ENCODE data around the gene PNPLA6. TPM values are rescaled to one million over a fixed set of nuclear protein-coding genes. Genes with fewer than 3 reads are reported as not detected.
A peak's percentile ranks its signal among the peaks of the same experiment; 100 is the strongest.
"Not testable (repeated sequence)": the region's sequence is repeated elsewhere in the genome, so short reads cannot be mapped to it uniquely, and the experiment has no call there.

Gene PNPLA6
- total RNA-seq, 1 experiment from 2014 or later, result 217 TPM

- H3K27ac ChIP-seq (ENCODE audit: low read length), result no peak overlapping the region
- H2AFZ ChIP-seq (ENCODE audit: low read length), result peak overlapping the region; percentile 99
- no peaks in the 10 kb centered on the region for H3K9me3 ChIP-seq (ENCODE audit: low read length)
- TF ChIP-seq EZH2phosphoT487 (IDR thresholded peaks at IDR 0.05; ENCODE audit: borderline replicate concordance, low read length), result no peak
- TF ChIP-seq CTCF (conservative IDR thresholded peaks at IDR 0.05; ENCODE audit: low read depth, low read length), result no peak
- TF ChIP-seq EZH2 (IDR thresholded peaks at IDR 0.05; ENCODE audit: low read length, unreplicated experiment), result no peak
- H3K27me3 ChIP-seq (ENCODE audit: low read length), result no peaks in the 10 kb centered on the region
- intact Hi-C loops (cut with micrococcal nuclease), result loop anchor here (2.0 to 10.0 kb wide), 3 partner anchors 47 to 1851 kb away; partner anchors contain the start of genes HSD11B1L, MICOS13 and PEX11G
- peak overlapping the region; percentile 96 for H3K4me2 ChIP-seq (ENCODE audit: low read length)
- H3K36me3 ChIP-seq (ENCODE audit: low read depth, low read length), result peaks cover 16% of the 10 kb centered on the region
- POLR2A ChIA-PET (ENCODE audit: unreplicated experiment), result no interaction called here
- peaks cover 9% of the 10 kb centered on the region for H3K79me2 ChIP-seq (ENCODE audit: low read length)
- BruUV-seq (replicated peaks), result no TSS peak
- peak overlapping the region; percentile 78 for H3K9ac ChIP-seq (ENCODE audit: low read length)
- CTCF ChIA-PET, result no interaction called here
- peak overlapping the region; percentile 98 for H3K4me3 ChIP-seq (ENCODE audit: low read length)
- H4K20me1 ChIP-seq (ENCODE audit: low read length), result no peaks in the 10 kb centered on the region
- ATAC-seq, result no peak
- no peaks in the 10 kb centered on the region for H3K9me2 ChIP-seq (replicated peaks; ENCODE audit: low read length)
- no peaks in the 10 kb centered on the region for H3F3A ChIP-seq (ENCODE audit: low read length, unreplicated experiment)
- no peak for DNase-seq
- H3K4me1 ChIP-seq (ENCODE audit: insufficient read depth, low read length), result peaks cover 10% of the 10 kb centered on the region
Observed at GRCh38 chr19:7535998-7536695, 630 bp downstream of the PNPLA6 start.

- H3K9me2 ChIP-seq (replicated peaks; ENCODE audit: low read length); H2AFZ ChIP-seq (ENCODE audit: low read length); H3K79me2 ChIP-seq (ENCODE audit: low read length); H3K27me3 ChIP-seq (ENCODE audit: low read length); H3F3A ChIP-seq (ENCODE audit: low read length, unreplicated experiment); H3K9me3 ChIP-seq (ENCODE audit: low read length); H3K27ac ChIP-seq (ENCODE audit: low read length); BruUV-seq (replicated peaks); POLR2A ChIA-PET (ENCODE audit: unreplicated experiment); DNase-seq; CTCF ChIA-PET; H3K9ac ChIP-seq (ENCODE audit: low read length); H4K20me1 ChIP-seq (ENCODE audit: low read length); H3K4me1 ChIP-seq (ENCODE audit: insufficient read depth, low read length); H3K4me3 ChIP-seq (ENCODE audit: low read length); ATAC-seq; H3K4me2 ChIP-seq (ENCODE audit: low read length): not testable (repeated sequence)
- intact Hi-C loops (cut with micrococcal nuclease), result loop anchor here (10.0 kb wide), 1 partner anchor 1854 kb away; the partner anchor contains the start of genes HSD11B1L and MICOS13
- peaks cover 38% of the 10 kb centered on the region for H3K36me3 ChIP-seq (ENCODE audit: low read depth, low read length)
Observed at GRCh38 chr19:7538990-7539389, 3.5 kb downstream of the PNPLA6 start.

GRCh38 chr19:7539827-7540425 is 4.4 kb downstream of the PNPLA6 start:
- no peak for TF ChIP-seq EZH2 (IDR thresholded peaks at IDR 0.05; ENCODE audit: low read length, unreplicated experiment)
- no peak for TF ChIP-seq CTCF (conservative IDR thresholded peaks at IDR 0.05; ENCODE audit: low read depth, low read length)
- TF ChIP-seq EZH2phosphoT487 (IDR thresholded peaks at IDR 0.05; ENCODE audit: borderline replicate concordance, low read length), result no peak
- Histone ChIP-seq H3K79me2 (ENCODE audit: low read length) (peaks cover 9% of the 10 kb centered on the region), H3K4me2 (ENCODE audit: low read length) (no peak overlapping the region), H2AFZ (ENCODE audit: low read length) (no peak overlapping the region), H3K4me3 (ENCODE audit: low read length) (no peak overlapping the region), H3K4me1 (ENCODE audit: insufficient read depth, low read length) (peaks cover 5% of the 10 kb centered on the region; the same call in 1 of the 2 replicates), H3F3A (ENCODE audit: low read length, unreplicated experiment) (no peaks in the 10 kb centered on the region), H3K9me3 (ENCODE audit: low read length) (no peaks in the 10 kb centered on the region), H4K20me1 (ENCODE audit: low read length) (no peaks in the 10 kb centered on the region), H3K27me3 (ENCODE audit: low read length) (no peaks in the 10 kb centered on the region), H3K27ac (ENCODE audit: low read length) (no peak overlapping the region), H3K9me2 (replicated peaks; ENCODE audit: low read length) (no peaks in the 10 kb centered on the region), H3K36me3 (ENCODE audit: low read depth, low read length) (peaks cover 40% of the 10 kb centered on the region), H3K9ac (ENCODE audit: low read length) (no peak overlapping the region)
- DNase-seq (no peak), ATAC-seq (no peak)
- intact Hi-C loops (cut with micrococcal nuclease), result loop anchor here (10.0 kb wide), 1 partner anchor 1855 kb away; the partner anchor contains the start of genes HSD11B1L and MICOS13
- no TSS peak for BruUV-seq (replicated peaks)
- ChIA-PET POLR2A (ENCODE audit: unreplicated experiment) (no interaction called here), CTCF (no interaction called here)
